ENCODE results near the gene GRIN2C.

GRCh38 chr17:74863420-74864296, 4.0 kb upstream of the GRIN2C start:
- TF ChIP-seq CTCF (IDR thresholded peaks at IDR 0.05) (no peak), EZH2 (IDR thresholded peaks at IDR 0.05; ENCODE audit: borderline replicate concordance, insufficient read depth, low read depth, low read length, poor library complexity, severe bottlenecking) (no peak)
